HG02870 (cell line): ENCODE measurements around the gene TEAD1.

Experiments used
- ATAC-seq: cut with Tn5 transposase; IDR thresholded peaks from one replicate; pipeline ENCODE4 v1.9.1; 2021; ENCODE audit warnings: mild to moderate bottlenecking, moderate library complexity; ENCODE audit not compliant: unreplicated experiment

The TEAD1 gene

GRCh38 chr11:12882670-12883069 lies 208.4 kb downstream of the TEAD1 start:
- ATAC-seq = no peak

- ATAC-seq = no peak
Measured at GRCh38 chr11:12884751-12885318, 210.6 kb downstream of the TEAD1 start.

GRCh38 chr11:12885717-12886239 lies 211.6 kb downstream of the TEAD1 start:
- ATAC-seq = no peak

GRCh38 chr11:12886508-12886907 lies 212.3 kb downstream of the TEAD1 start:
- ATAC-seq = no peak

GRCh38 chr11:12888525-12889158 lies 214.4 kb downstream of the TEAD1 start:
- ATAC-seq = no peak

- no peak for ATAC-seq
Measured at GRCh38 chr11:12889243-12889642, 215.0 kb downstream of the TEAD1 start.

- ATAC-seq = no peak
Measured at GRCh38 chr11:12890476-12890875, 216.3 kb downstream of the TEAD1 start.

- ATAC-seq = no peak
Measured at GRCh38 chr11:12893787-12894672, 219.8 kb downstream of the TEAD1 start.

GRCh38 chr11:12897390-12897789 lies 223.2 kb downstream of the TEAD1 start:
- no peak for ATAC-seq

- no peak for ATAC-seq
Measured at GRCh38 chr11:12897867-12898266, 223.6 kb downstream of the TEAD1 start.

- ATAC-seq = no peak
Measured at GRCh38 chr11:12900496-12900895, 226.3 kb downstream of the TEAD1 start.

GRCh38 chr11:12901272-12901671 lies 227.1 kb downstream of the TEAD1 start:
- ATAC-seq = no peak

- ATAC-seq = no peak
Measured at GRCh38 chr11:12901874-12902481, 227.8 kb downstream of the TEAD1 start.

- ATAC-seq = no peak
Measured at GRCh38 chr11:12902791-12903486, 228.7 kb downstream of the TEAD1 start.

GRCh38 chr11:12905435-12905834 lies 231.2 kb downstream of the TEAD1 start:
- ATAC-seq = no peak

- ATAC-seq = no peak
Measured at GRCh38 chr11:12906501-12906900, 232.3 kb downstream of the TEAD1 start.

- no peak for ATAC-seq
Measured at GRCh38 chr11:12909879-12910278, 235.7 kb downstream of the TEAD1 start.

GRCh38 chr11:12914400-12914912 lies 240.2 kb downstream of the TEAD1 start:
- ATAC-seq = no peak

- ATAC-seq = no peak
Measured at GRCh38 chr11:12915093-12915492, 240.9 kb downstream of the TEAD1 start.

- no peak for ATAC-seq
Measured at GRCh38 chr11:12917822-12918221, 243.6 kb downstream of the TEAD1 start.
